MV-4-11 (cell line): ENCODE measurements around the gene MCF2L2.
A peak's percentile ranks its signal among the peaks of the same experiment; 100 is the strongest.
"Not testable (repeated sequence)": the region's sequence is repeated elsewhere in the genome, so short reads cannot be mapped to it uniquely, and the experiment has no call there.

ENCODE experiments used
- DNase-seq: peaks from one replicate; lab custom pipeline; 2025; lab: John Stamatoyannopoulos, UW

The MCF2L2 gene

GRCh38 chr3:183396662-183397391, 31.6 kb downstream of the MCF2L2 start:
- no peak for DNase-seq

- DNase-seq = no peak
These were observed 34.3 kb downstream of the MCF2L2 start for GRCh38 chr3:183394150-183394549.

GRCh38 chr3:183393625-183394024, 34.8 kb downstream of the MCF2L2 start:
- no peak for DNase-seq

DNA sequence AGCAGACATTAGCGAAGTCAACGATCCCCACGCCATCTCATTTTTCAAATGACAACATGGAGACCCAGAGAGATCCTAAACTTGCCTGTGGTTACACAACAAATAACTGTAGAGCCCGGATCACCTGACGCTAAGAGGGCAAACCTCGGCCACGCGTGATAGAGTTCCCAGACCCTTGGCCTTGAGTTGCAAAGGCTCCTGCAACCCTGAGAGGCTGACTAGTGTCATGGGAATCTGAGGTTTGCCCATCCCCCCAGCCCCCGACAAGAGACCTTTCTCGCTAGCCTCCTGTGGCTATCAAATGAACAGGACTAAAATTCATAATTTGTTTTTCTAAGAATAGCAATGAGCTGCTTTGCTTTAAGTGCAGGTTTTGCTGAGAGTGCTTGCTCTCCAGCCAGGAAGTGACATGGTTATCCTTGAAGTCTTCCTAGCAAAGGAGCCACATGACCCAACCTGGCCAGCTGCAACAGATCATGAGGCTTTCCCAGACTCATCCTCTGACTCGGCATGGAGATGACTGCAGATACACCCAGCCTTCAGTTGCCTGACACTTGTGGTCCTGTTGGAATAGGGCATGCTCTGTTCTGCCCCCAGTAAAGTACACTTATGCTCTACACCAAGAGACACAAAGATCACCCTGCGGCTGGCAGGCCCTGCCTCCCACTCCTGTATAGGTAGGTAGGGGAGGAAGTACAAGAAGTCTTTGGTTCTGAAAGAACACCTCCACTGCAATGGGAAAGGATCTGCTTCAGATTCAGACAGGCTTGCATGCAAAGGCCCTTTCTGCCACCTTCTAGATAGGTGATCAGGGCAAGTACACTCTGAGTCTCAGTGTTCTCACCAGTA, 36.0 kb downstream of the MCF2L2 start:
- DNase-seq = no peak

GRCh38 chr3:183391460-183391859, 37.0 kb downstream of the MCF2L2 start:
- DNase-seq = no peak

- DNase-seq = no peak
These were observed 37.6 kb downstream of the MCF2L2 start for GRCh38 chr3:183390844-183391243.

GRCh38 chr3:183388213-183388895, 40.1 kb downstream of the MCF2L2 start:
- no peak for DNase-seq

DNA sequence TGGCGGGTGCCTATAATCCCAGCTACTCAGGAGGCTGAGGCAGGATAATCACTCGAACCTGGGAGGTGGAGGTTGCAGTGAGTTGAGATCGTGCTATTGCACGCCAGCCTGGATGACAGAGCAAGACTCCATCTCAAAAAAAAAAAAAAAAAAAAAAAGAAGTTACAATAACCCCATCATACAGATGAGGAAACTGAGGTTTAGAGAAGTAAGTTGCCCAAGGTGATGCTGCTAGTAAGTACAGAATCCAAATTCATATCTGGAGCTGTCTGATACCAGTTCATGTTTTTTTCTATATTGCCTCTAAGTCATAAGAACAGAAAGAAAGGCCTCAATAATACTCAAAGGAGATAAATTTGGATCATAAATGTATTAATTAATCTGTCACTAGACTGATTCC, 40.6 kb downstream of the MCF2L2 start:
- no peak for DNase-seq

- no peak for DNase-seq
These were observed 41.8 kb downstream of the MCF2L2 start for GRCh38 chr3:183386651-183387050.

GRCh38 chr3:183385698-183386613, 42.5 kb downstream of the MCF2L2 start:
- peak; percentile 81 for DNase-seq

GRCh38 chr3:183381673-183382072, 46.7 kb downstream of the MCF2L2 start:
- peak; percentile 92 for DNase-seq

DNA sequence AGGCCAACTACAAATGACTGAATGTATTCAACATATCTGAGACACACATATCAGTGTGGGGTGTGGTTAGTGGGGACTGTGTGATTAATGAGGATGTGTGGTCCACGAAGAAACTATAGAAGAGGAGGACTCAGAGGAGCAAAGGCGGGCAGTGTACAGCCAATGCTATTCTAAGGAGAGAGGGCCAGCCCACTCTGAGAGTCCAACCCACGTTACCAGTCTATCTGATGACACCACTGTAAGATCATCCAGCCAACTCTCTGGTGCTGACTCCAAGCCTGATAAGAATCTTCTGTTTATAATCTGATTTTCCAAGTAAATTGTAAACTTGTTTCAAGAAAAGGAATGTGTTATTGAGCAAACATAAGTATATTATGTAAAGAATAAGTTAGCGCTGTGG, 47.2 kb downstream of the MCF2L2 start:
- DNase-seq = peak; percentile 67

DNA sequence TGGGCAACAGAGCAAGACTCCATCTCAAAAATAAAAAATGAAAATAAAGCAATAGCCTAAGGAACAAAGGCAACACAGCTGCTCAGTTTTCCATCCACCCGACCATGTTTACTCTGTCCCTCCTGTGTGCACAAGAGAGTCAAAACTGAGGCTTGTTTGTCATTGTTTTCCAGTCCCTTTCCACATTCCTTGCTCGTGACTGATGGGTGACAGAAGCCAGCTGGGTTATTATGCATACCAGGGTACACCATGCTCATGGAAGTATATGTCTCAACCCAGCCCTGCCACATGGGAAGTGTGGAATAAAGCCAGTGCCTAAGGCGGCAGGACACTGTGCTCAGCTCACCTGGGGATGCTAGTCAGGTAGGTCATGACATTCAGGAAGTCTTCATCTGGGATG, 49.5 kb downstream of the MCF2L2 start:
- DNase-seq = no peak

- no peak for DNase-seq
These were observed 49.9 kb downstream of the MCF2L2 start for GRCh38 chr3:183378545-183378944.

DNA sequence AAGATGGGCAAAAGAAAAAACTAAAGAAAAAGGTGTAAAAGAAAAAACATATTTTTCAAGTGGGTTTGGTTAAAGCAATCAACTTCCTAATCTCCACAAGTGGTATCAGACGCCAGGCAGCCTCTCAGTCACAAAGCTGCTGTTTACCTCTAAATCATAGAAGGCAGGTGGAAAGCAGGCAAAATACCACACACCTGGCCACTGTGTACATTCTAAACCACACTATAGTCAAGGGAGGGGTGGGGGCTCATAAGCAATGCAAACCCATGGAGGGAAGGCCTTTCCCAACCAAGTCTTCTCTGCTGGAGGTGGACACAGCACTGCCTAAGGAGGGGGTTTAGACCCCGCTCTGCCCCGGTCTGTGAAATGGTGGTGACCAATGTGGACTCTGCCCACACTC, 50.4 kb downstream of the MCF2L2 start:
- no peak for DNase-seq

- no peak for DNase-seq
These were observed 51.0 kb downstream of the MCF2L2 start for GRCh38 chr3:183377307-183377959.

GRCh38 chr3:183375787-183376186, 52.6 kb downstream of the MCF2L2 start:
- peak; percentile 97 for DNase-seq

- DNase-seq = no peak
These were observed 53.1 kb downstream of the MCF2L2 start for GRCh38 chr3:183375337-183375736.

GRCh38 chr3:183372911-183373310, 55.5 kb downstream of the MCF2L2 start:
- DNase-seq = no peak

DNA sequence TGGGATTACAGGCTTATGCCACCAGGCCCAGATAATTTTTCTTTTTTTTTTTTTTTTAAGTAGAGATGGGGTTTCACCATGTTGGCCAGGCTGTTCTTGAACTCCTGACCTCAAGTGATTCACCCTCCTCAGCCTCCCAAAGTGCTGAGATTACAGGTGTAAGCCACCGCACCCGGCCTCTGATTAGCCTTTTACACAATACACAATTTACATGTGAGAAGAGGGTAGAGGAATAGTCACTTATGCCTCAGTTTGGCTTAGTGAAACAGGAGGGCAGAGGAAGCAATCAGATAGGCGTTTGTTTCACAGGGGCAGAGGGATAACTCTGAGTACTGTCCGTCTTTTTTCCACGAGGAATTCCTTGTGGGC, 56.8 kb downstream of the MCF2L2 start:
- DNase-seq = not testable (repeated sequence)

DNA sequence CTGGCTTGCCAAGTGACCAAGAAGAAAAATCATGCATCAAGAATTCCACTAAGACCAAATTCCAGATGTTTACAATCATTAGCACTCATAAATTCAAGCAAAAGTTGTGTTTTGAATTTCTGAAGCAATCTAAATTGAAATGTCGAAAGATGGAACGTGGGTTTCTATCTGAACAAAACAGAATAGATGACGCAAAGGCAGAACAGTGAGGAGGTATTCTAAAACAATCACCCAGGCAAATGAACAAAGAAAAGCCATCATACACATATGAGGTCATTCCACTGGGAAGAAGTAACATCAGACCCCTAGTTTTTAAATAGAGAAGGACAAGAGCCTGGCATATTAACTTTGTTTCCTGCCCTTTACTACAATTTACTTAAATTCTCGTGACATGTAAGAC, 58.0 kb downstream of the MCF2L2 start:
- DNase-seq = peak; percentile 53
